K562 (cell line): ENCODE measurements around the gene GDF15. TPM values are rescaled to one million over a fixed set of nuclear protein-coding genes. Genes with fewer than 3 reads are reported as not detected.

Experiments
- CBFA2T2 ChIP-seq: fragments of 450-650 bp; conservative IDR thresholded peaks from 2 replicates; pipeline ENCODE4 v1.6.1; 2017; ENCODE audit warnings: mild to moderate bottlenecking
- CBX3 ChIP-seq, 2 experiments: IDR thresholded peaks; 1 replicate in 1 of 2; 2 replicates in 1 of 2; pipeline ENCODE4 v1.6.1; 2012; ENCODE audit warnings: inconsistent platforms in 2 of 2, low read length in 2 of 2, borderline replicate concordance in 1 of 2, control low read depth in 1 of 2
- CHD2 ChIP-seq: IDR thresholded peaks from 2 replicates; pipeline ENCODE4 v1.6.1; 2011; ENCODE audit warnings: low read depth, low read length
- HNRNPUL1 ChIP-seq: fragments of 200-400 bp; formaldehyde crosslinking; IDR thresholded peaks from 2 replicates; pipeline ENCODE4 v1.6.1; 2017; ENCODE audit warnings: low read length
- LCOR ChIP-seq: sonication (generic); formaldehyde crosslinking; IDR thresholded peaks from 2 replicates; pipeline ENCODE4 v1.8.0; 2022; ENCODE audit warnings: mild to moderate bottlenecking, missing genetic modification reagents
- NFATC3 ChIP-seq: fragments of 450-650 bp; IDR thresholded peaks from 2 replicates; pipeline ENCODE4 v1.6.1; 2017; ENCODE audit warnings: mild to moderate bottlenecking
- NR2C1 ChIP-seq, 2 experiments: fragments of 450-650 bp; IDR thresholded peaks; 2 replicates each; pipeline ENCODE4 v1.6.1; 2017; ENCODE audit warnings: mild to moderate bottlenecking in 2 of 2, antibody characterized with exemption in 1 of 2, inconsistent platforms in 1 of 2, missing compliant biosample characterization in 1 of 2, missing genetic modification characterization in 1 of 2
- PRPF4 ChIP-seq: fragments of 200-400 bp; formaldehyde crosslinking; IDR thresholded peaks from one replicate; pipeline ENCODE4 v1.6.1; 2017; ENCODE audit warnings: low read length, low read depth, mild to moderate bottlenecking; ENCODE audit not compliant: insufficient read depth, poor library complexity, severe bottlenecking
- SP1 ChIP-seq: sonication (generic); formaldehyde crosslinking; IDR thresholded peaks from 2 replicates; pipeline ENCODE4 v1.8.1; 2022; ENCODE audit warnings: mild to moderate bottlenecking, missing genetic modification reagents
- THRAP3 ChIP-seq: fragments of 450-650 bp; IDR thresholded peaks from 2 replicates; pipeline ENCODE4 v1.6.1; 2016; ENCODE audit warnings: mild to moderate bottlenecking, inconsistent platforms, borderline replicate concordance
- ZBED1 ChIP-seq: IDR thresholded peaks from 2 replicates; pipeline ENCODE4 v1.6.1; 2014
- ZNF408 ChIP-seq: fragments of 250-450 bp; sonication (Bioruptor Pico); IDR thresholded peaks from 2 replicates; pipeline ENCODE4 v1.4.0; 2020; ENCODE audit warnings: low read depth, mild to moderate bottlenecking, moderate library complexity
- ZNF583 ChIP-seq: fragments of 250-450 bp; sonication (Bioruptor Pico); IDR thresholded peaks from 2 replicates; pipeline ENCODE4 v1.4.0; 2020
- ZNF75A ChIP-seq: fragments of 450-650 bp; formaldehyde crosslinking; IDR thresholded peaks from 2 replicates; pipeline ENCODE4 v1.4.0; 2020; ENCODE audit warnings: mild to moderate bottlenecking
- polyA plus RNA-seq, 8 experiments: library from polyadenylated mRNA; depleted of rRNA in 4 of 8; stranded (reverse) in 5 of 8; unstranded in 3 of 8; fragments of >200 nt; fragmentation: Nextera tagmentation in 2 of 8; fragmentation: Illumina TruSeq in 1 of 8; extraction: Ambion mirVana in 2 of 8; extraction: Trizol in 1 of 8; gene quantifications; 2 replicates each; pipeline versions ENCODE4 v1.2.1 to v1.2.3, GENCODE V29; 2011 to 2014; ENCODE audit warnings: inconsistent platforms in 1 of 8, missing spikeins in 1 of 8
- total RNA-seq, 7 experiments: library from RNA; depleted of rRNA in 6 of 7; stranded (reverse); fragments of >200 nt in 6 of 7; fragmentation: Illumina TruSeq in 2 of 7; extraction: Trizol in 2 of 7; gene quantifications; 2 replicates each; pipeline versions ENCODE4 v1.2.1 to v1.2.3, GENCODE V29; 2011 to 2021; ENCODE audit warnings: low replicate concordance in 1 of 7
- TF ChIP-seq, protein P1 (sequence below): fragments of 250-450 bp; sonication (Bioruptor Pico); IDR thresholded peaks from 2 replicates; pipeline ENCODE4 v1.8.0; 2021; ENCODE audit warnings: moderate library complexity, mild to moderate bottlenecking, inconsistent platforms
- TF ChIP-seq, protein P2 (sequence below), 3 experiments: fragments of 200-800 bp in 1 of 3; fragments of 250-450 bp in 1 of 3; fragments of 450-650 bp in 1 of 3; sonication (Bioruptor Pico) in 1 of 3; sonication (Bioruptor generic) in 1 of 3; formaldehyde crosslinking in 1 of 3; IDR thresholded peaks; 2 replicates each; pipeline versions ENCODE4 v1.6.1 to v1.8.0; 2016 to 2022; ENCODE audit warnings: mild to moderate bottlenecking in 2 of 3, missing genetic modification characterization in 2 of 3, missing compliant biosample characterization in 1 of 3, moderate library complexity in 1 of 3
- TF ChIP-seq, protein P3 (sequence below): fragments of 450-650 bp; formaldehyde crosslinking; IDR thresholded peaks from 2 replicates; pipeline ENCODE4 v1.4.0; 2020; ENCODE audit warnings: mild to moderate bottlenecking, moderate library complexity
- TF ChIP-seq, protein P4 (sequence below): sonication (generic); formaldehyde crosslinking; IDR thresholded peaks from 2 replicates; pipeline ENCODE4 v1.9.0; 2022; ENCODE audit warnings: mild to moderate bottlenecking, missing genetic modification reagents
- TF ChIP-seq, protein P5 (sequence below): IDR thresholded peaks from 2 replicates; pipeline ENCODE4 v1.6.1; 2014; ENCODE audit warnings: antibody characterized with exemption

Gene GDF15
- total and polyA plus RNA-seq, 9 of the 15 experiments (the other 6 are each of a cell fraction or from before 2014, with no cell fraction given): 2.3 to 82.4 (median 12.5) TPM

DNA sequence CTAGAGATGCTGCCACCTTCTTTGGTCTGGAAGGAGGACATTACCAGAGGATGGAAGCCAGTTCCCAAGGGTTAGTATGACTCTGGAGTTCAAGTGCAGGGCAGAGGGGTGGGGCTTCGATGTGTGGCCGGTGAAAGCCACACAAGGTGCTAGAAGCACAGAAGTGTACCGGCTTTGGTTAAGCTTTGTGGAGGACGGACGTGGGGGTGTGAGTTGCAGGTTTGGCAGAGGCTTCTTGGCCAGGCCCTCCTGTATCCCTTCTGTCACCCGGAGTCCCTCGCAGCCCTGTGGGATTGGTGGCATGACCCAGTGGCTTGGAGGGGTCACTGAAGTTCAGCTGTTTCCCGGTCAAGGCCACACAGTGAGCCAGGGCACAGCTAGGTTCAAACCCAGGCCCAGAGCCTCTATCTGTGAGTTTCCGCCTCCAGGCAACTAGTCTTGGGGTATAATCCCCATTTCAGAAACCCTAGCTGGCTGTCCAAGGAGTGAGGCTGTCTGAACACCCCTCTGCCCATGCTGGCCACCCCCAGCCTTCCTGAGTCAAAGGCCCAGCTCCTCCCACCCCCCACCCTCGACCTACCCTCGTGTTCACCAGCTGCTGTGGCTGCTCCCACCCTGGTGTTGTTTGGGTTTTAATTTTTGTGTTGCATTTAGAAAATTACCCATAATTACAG, 28.7 kb downstream of the GDF15 start (continued):
- TF ChIP-seq, protein P1, sequence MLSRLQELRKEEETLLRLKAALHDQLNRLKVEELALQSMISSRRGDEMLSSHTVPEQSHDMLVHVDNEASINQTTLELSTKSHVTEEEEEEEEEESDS (CRISPR knock-in tag): no peak
- TF ChIP-seq THRAP3: no peak
- peak; percentile 50; the same call in 1 of the 2 replicates for TF ChIP-seq ZNF583 (CRISPR knock-in tag)
- 0 out of 3 replicates have a peak, but pooled peaks of 1 of the 2 experiments have one; percentile 17 for TF ChIP-seq CBX3 (IDR thresholded peaks at IDR 0.05; ENCODE audit: borderline replicate concordance in 1 of 2, low read length in 2 of 2)
- TF ChIP-seq HNRNPUL1: no peak
- TF ChIP-seq ZBED1: no peak
- no peak for TF ChIP-seq ZNF75A
- TF ChIP-seq, protein P2, sequence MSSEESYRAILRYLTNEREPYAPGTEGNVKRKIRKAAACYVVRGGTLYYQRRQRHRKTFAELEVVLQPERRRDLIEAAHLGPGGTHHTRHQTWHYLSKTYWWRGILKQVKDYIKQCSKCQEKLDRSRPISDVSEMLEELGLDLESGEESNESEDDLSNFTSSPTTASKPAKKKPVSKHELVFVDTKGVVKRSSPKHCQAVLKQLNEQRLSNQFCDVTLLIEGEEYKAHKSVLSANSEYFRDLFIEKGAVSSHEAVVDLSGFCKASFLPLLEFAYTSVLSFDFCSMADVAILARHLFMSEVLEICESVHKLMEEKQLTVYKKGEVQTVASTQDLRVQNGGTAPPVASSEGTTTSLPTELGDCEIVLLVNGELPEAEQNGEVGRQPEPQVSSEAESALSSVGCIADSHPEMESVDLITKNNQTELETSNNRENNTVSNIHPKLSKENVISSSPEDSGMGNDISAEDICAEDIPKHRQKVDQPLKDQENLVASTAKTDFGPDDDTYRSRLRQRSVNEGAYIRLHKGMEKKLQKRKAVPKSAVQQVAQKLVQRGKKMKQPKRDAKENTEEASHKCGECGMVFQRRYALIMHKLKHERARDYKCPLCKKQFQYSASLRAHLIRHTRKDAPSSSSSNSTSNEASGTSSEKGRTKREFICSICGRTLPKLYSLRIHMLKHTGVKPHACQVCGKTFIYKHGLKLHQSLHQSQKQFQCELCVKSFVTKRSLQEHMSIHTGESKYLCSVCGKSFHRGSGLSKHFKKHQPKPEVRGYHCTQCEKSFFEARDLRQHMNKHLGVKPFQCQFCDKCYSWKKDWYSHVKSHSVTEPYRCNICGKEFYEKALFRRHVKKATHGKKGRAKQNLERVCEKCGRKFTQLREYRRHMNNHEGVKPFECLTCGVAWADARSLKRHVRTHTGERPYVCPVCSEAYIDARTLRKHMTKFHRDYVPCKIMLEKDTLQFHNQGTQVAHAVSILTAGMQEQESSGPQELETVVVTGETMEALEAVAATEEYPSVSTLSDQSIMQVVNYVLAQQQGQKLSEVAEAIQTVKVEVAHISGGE (CRISPR knock-in tag; IDR thresholded peaks at IDR 0.05): no peak; a peak in 1 of 6 replicates
- TF ChIP-seq NFATC3: no peak
- TF ChIP-seq, protein P3, sequence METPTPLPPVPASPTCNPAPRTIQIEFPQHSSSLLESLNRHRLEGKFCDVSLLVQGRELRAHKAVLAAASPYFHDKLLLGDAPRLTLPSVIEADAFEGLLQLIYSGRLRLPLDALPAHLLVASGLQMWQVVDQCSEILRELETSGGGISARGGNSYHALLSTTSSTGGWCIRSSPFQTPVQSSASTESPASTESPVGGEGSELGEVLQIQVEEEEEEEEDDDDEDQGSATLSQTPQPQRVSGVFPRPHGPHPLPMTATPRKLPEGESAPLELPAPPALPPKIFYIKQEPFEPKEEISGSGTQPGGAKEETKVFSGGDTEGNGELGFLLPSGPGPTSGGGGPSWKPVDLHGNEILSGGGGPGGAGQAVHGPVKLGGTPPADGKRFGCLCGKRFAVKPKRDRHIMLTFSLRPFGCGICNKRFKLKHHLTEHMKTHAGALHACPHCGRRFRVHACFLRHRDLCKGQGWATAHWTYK: peak; percentile 40; the same call in 1 of the 2 replicates
- TF ChIP-seq, protein P4, sequence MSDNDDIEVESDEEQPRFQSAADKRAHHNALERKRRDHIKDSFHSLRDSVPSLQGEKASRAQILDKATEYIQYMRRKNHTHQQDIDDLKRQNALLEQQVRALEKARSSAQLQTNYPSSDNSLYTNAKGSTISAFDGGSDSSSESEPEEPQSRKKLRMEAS (CRISPR knock-in tag): peak; percentile 60
- TF ChIP-seq LCOR (CRISPR knock-in tag): 0 out of 2 replicates have a peak, but pooled peaks have one; percentile 8
- no peak for TF ChIP-seq PRPF4
- peak; percentile 4; the same call in 1 of the 2 replicates for TF ChIP-seq CHD2
- TF ChIP-seq CBFA2T2: no peak
- no peak for TF ChIP-seq ZNF408 (CRISPR knock-in tag)
- peak; percentile 52; the same call in 1 of the 2 replicates for TF ChIP-seq SP1 (CRISPR knock-in tag)
- TF ChIP-seq, protein P5, sequence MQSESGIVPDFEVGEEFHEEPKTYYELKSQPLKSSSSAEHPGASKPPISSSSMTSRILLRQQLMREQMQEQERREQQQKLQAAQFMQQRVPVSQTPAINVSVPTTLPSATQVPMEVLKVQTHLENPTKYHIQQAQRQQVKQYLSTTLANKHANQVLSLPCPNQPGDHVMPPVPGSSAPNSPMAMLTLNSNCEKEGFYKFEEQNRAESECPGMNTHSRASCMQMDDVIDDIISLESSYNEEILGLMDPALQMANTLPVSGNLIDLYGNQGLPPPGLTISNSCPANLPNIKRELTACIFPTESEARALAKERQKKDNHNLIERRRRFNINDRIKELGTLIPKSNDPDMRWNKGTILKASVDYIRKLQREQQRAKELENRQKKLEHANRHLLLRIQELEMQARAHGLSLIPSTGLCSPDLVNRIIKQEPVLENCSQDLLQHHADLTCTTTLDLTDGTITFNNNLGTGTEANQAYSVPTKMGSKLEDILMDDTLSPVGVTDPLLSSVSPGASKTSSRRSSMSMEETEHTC: no peak
- 0 out of 2 replicates have a peak, but pooled peaks have one; percentile 28 for TF ChIP-seq NR2C1 (IDR thresholded peaks at IDR 0.05)
- peak; percentile 10; the same call in 1 of the 2 replicates for TF ChIP-seq NR2C1 (tag; IDR thresholded peaks at IDR 0.05)
